ENCODE results near the gene CCDC190. TPM values are rescaled to one million over a fixed set of nuclear protein-coding genes. Genes with fewer than 3 reads are reported as not detected.

Gene CCDC190
- total RNA-seq, 1 donor from 2014 or later, result not detected

- no peak overlapping the region for H3K4me3 ChIP-seq
- no peak overlapping the region for H3K4me3 Mint-ChIP-seq
- H3K9me3 ChIP-seq (ENCODE audit: low read depth), result no peaks in the 10 kb centered on the region
- no peak overlapping the region for H2AFZ ChIP-seq (replicated peaks)
- no peaks in the 10 kb centered on the region for H3K36me3 Mint-ChIP-seq
- no peak overlapping the region for H3K27ac Mint-ChIP-seq
- H3K36me3 ChIP-seq, result no peaks in the 10 kb centered on the region
- no peaks in the 10 kb centered on the region for H3K9me3 Mint-ChIP-seq
- H3K4me2 ChIP-seq, result no peak overlapping the region
- no peaks in the 10 kb centered on the region for H3K79me2 ChIP-seq (ENCODE audit: low read depth)
- peaks cover 4% of the 10 kb centered on the region for H3K4me1 Mint-ChIP-seq
- H3K9ac ChIP-seq, result no peak overlapping the region
- no peak overlapping the region for H3K27ac ChIP-seq
- H3K4me1 ChIP-seq, result no peaks in the 10 kb centered on the region
- TF ChIP-seq EZH2 (IDR thresholded peaks at IDR 0.05), result no peak
- TF ChIP-seq EZH2phosphoT487 (IDR thresholded peaks at IDR 0.05), result no peak
- no peak for TF ChIP-seq CTCF (IDR thresholded peaks at IDR 0.05)
- peaks cover 5% of the 10 kb centered on the region for H3K27me3 Mint-ChIP-seq (ENCODE audit: insufficient read depth, low read depth)
- H4K20me1 ChIP-seq (ENCODE audit: low read depth), result no peaks in the 10 kb centered on the region
- H3F3A ChIP-seq (ENCODE audit: low read depth), result no peaks in the 10 kb centered on the region
- DNase-seq (ENCODE audit: low spot score), result no peak
- H3K27me3 ChIP-seq, result no peaks in the 10 kb centered on the region
These were observed 24.3 kb upstream of the CCDC190 start for GRCh38 chr1:162885265-162885664.

- Histone ChIP-seq H3K79me2 (ENCODE audit: low read depth) (no peaks in the 10 kb centered on the region), H2AFZ (replicated peaks) (no peak overlapping the region), H4K20me1 (ENCODE audit: low read depth) (no peaks in the 10 kb centered on the region), H3K9ac (no peak overlapping the region), H3K9me3 (ENCODE audit: low read depth) (no peaks in the 10 kb centered on the region), H3K4me3 (no peak overlapping the region), H3K27me3 (no peaks in the 10 kb centered on the region), H3K4me1 (no peaks in the 10 kb centered on the region), H3K27ac (no peak overlapping the region), H3K36me3 (no peaks in the 10 kb centered on the region), H3F3A (ENCODE audit: low read depth) (no peaks in the 10 kb centered on the region), H3K4me2 (no peak overlapping the region)
- no peaks in the 10 kb centered on the region for H3K36me3 Mint-ChIP-seq
- no peak overlapping the region for H3K4me3 Mint-ChIP-seq
- H3K27ac Mint-ChIP-seq, result no peak overlapping the region
- H3K27me3 Mint-ChIP-seq (ENCODE audit: insufficient read depth, low read depth), result peaks cover 3% of the 10 kb centered on the region
- no peak for DNase-seq (ENCODE audit: low spot score)
- H3K4me1 Mint-ChIP-seq, result peaks cover 4% of the 10 kb centered on the region
- TF ChIP-seq EZH2 (IDR thresholded peaks at IDR 0.05), result no peak
- TF ChIP-seq EZH2phosphoT487 (IDR thresholded peaks at IDR 0.05), result no peak
- TF ChIP-seq CTCF (IDR thresholded peaks at IDR 0.05), result no peak
- no peaks in the 10 kb centered on the region for H3K9me3 Mint-ChIP-seq
These were observed 23.9 kb upstream of the CCDC190 start for GRCh38 chr1:162884831-162885230.

DNA sequence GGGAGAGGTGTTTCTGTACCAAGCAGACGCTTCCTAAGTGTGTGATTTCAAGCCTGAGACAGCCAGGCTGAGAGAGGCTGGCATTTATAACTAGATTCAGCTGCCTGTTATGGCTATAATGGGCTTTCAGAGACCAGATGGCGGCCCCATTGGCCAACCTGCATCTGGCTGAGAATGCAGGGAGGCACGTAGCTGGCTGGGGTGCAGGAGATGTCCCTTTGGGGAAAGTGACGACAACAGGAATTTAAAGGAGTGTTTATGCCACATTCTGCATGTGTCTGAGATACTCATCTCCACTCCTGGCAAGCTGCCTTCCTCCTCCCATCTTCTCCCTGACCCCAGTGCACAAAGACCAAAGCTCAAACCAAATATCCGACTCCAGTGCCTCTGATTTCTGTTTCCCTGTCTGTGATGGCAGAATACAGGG is 21.3 kb upstream of the CCDC190 start:
- Histone ChIP-seq H3K4me2 (no peak overlapping the region), H3K79me2 (ENCODE audit: low read depth) (no peaks in the 10 kb centered on the region), H4K20me1 (ENCODE audit: low read depth) (no peaks in the 10 kb centered on the region), H3K4me3 (no peak overlapping the region), H3K27me3 (no peaks in the 10 kb centered on the region), H3K9me3 (ENCODE audit: low read depth) (no peaks in the 10 kb centered on the region), H3K36me3 (no peaks in the 10 kb centered on the region), H2AFZ (replicated peaks) (no peak overlapping the region), H3K4me1 (no peaks in the 10 kb centered on the region), H3K27ac (no peak overlapping the region), H3K9ac (no peak overlapping the region), H3F3A (ENCODE audit: low read depth) (no peaks in the 10 kb centered on the region)
- H3K36me3 Mint-ChIP-seq, result no peaks in the 10 kb centered on the region
- H3K4me3 Mint-ChIP-seq, result no peak overlapping the region
- no peaks in the 10 kb centered on the region for H3K9me3 Mint-ChIP-seq
- TF ChIP-seq EZH2phosphoT487 (IDR thresholded peaks at IDR 0.05) (no peak), EZH2 (IDR thresholded peaks at IDR 0.05) (no peak), CTCF (IDR thresholded peaks at IDR 0.05) (no peak)
- peak overlapping the region; percentile 1 for H3K27ac Mint-ChIP-seq
- H3K4me1 Mint-ChIP-seq, result peaks cover 4% of the 10 kb centered on the region
- no peak for DNase-seq (ENCODE audit: low spot score)
- H3K27me3 Mint-ChIP-seq (ENCODE audit: insufficient read depth, low read depth), result peaks cover 3% of the 10 kb centered on the region
